GM10266 (cell line): Measurements from ENCODE around the gene ARHGAP22.

Experiments used
- DNase-seq: peaks from one replicate; pipeline ENCODE4 v3.0.0; 2012; ENCODE audit errors: extremely low spot score
- CTCF ChIP-seq: IDR thresholded peaks from 2 replicates; pipeline ENCODE4 v1.5.1; 2012; ENCODE audit warnings: mild to moderate bottlenecking, low read depth; ENCODE audit not compliant: control insufficient read depth, insufficient read depth; ENCODE audit errors: missing control alignments

The ARHGAP22 gene

GRCh38 chr10:48495282-48496045 lies 109.4 kb downstream of the ARHGAP22 start:
- DNase-seq = no peak
- TF ChIP-seq CTCF = no peak

- TF ChIP-seq CTCF = no peak
- no peak for DNase-seq
These were observed 110.3 kb downstream of the ARHGAP22 start for GRCh38 chr10:48494611-48495010.

GRCh38 chr10:48494073-48494472 lies 110.8 kb downstream of the ARHGAP22 start:
- DNase-seq = no peak

GRCh38 chr10:48493083-48493871 lies 111.6 kb downstream of the ARHGAP22 start:
- TF ChIP-seq CTCF = no peak
- no peak for DNase-seq

More at GRCh38 chr10:48494073-48494472, 110.8 kb downstream of the ARHGAP22 start:
- no peak for TF ChIP-seq CTCF

- no peak for TF ChIP-seq CTCF
- DNase-seq = no peak
These were observed 112.7 kb downstream of the ARHGAP22 start for GRCh38 chr10:48492201-48492600.

GRCh38 chr10:48491392-48492139 lies 113.3 kb downstream of the ARHGAP22 start:
- no peak for DNase-seq
- no peak for TF ChIP-seq CTCF
